Amygdala (tissue), 56 donors: ENCODE results near the gene PNMA8C.
"Not testable (repeated sequence)": the region's sequence is repeated elsewhere in the genome, so short reads cannot be mapped to it uniquely, and the experiment has no call there.

Experiments
- DNase-seq, 56 donors: peaks; one replicate each; lab custom pipeline; 2025; lab: John Stamatoyannopoulos, UW

The PNMA8C gene

GRCh38 chr19:46448601-46449000 lies 19.9 kb upstream of the PNMA8C start:
- DNase-seq: no peak

GRCh38 chr19:46447824-46448223 lies 19.1 kb upstream of the PNMA8C start:
- DNase-seq: no peak

- DNase-seq: no peak
These were observed 18.3 kb upstream of the PNMA8C start for GRCh38 chr19:46447006-46447405.

GRCh38 chr19:46446021-46446420 lies 17.3 kb upstream of the PNMA8C start:
- DNase-seq: no peak

- DNase-seq: no peak
These were observed 14.2 kb upstream of the PNMA8C start for GRCh38 chr19:46442808-46443450.

- DNase-seq: no peak
These were observed 13.1 kb upstream of the PNMA8C start for GRCh38 chr19:46441866-46442265.

- not testable (repeated sequence) for DNase-seq
These were observed 7.0 kb upstream of the PNMA8C start for GRCh38 chr19:46435689-46436088.

- DNase-seq: peak in 44 of 56 donors; percentile 3 to 91 (median 52)
These were observed 6.3 kb upstream of the PNMA8C start for GRCh38 chr19:46435009-46435408.

GRCh38 chr19:46433470-46433869 lies 4.7 kb upstream of the PNMA8C start:
- not testable (repeated sequence) for DNase-seq

- DNase-seq: no peak
These were observed 3.1 kb upstream of the PNMA8C start for GRCh38 chr19:46431824-46432223.

- DNase-seq: no peak
These were observed 1.3 kb upstream of the PNMA8C start for GRCh38 chr19:46429999-46430398.

GRCh38 chr19:46427518-46428045 lies 1.2 kb downstream of the PNMA8C start:
- peak in 3 of 56 donors; percentile 11 to 34 (median 15) for DNase-seq

- DNase-seq: peak in 53 of 56 donors; percentile 20 to 89 (median 68)
These were observed 2.1 kb downstream of the PNMA8C start for GRCh38 chr19:46426506-46427162.

GRCh38 chr19:46426035-46426505 lies 2.7 kb downstream of the PNMA8C start:
- peak in 5 of 56 donors; percentile 34 to 64 (median 44) for DNase-seq

- DNase-seq: no peak
These were observed 5.5 kb downstream of the PNMA8C start for GRCh38 chr19:46423188-46423587.

GRCh38 chr19:46422344-46422743 lies 6.4 kb downstream of the PNMA8C start:
- DNase-seq: no peak

GRCh38 chr19:46420056-46420455 lies 8.7 kb downstream of the PNMA8C start:
- no peak for DNase-seq

- DNase-seq: peak in 51 of 56 donors; percentile 18 to 86 (median 67)
These were observed 12.7 kb downstream of the PNMA8C start for GRCh38 chr19:46415804-46416709.

- DNase-seq: not testable (repeated sequence)
These were observed 13.8 kb downstream of the PNMA8C start for GRCh38 chr19:46414899-46415298.

GRCh38 chr19:46413262-46414031 lies 15.3 kb downstream of the PNMA8C start, which contains the start of gene CCDC8:
CCDC8 (minus strand) TSS chr19:46413564; CDS start chr19:46412810, 754 bp downstream.
- peak in 29 of 56 donors; percentile 6 to 69 (median 49) for DNase-seq
